ENCODE results near the gene NCAM1.

GRCh38 chr11:113096648-113097047 lies 135.4 kb downstream of the NCAM1 start:
- TF ChIP-seq, protein P1, sequence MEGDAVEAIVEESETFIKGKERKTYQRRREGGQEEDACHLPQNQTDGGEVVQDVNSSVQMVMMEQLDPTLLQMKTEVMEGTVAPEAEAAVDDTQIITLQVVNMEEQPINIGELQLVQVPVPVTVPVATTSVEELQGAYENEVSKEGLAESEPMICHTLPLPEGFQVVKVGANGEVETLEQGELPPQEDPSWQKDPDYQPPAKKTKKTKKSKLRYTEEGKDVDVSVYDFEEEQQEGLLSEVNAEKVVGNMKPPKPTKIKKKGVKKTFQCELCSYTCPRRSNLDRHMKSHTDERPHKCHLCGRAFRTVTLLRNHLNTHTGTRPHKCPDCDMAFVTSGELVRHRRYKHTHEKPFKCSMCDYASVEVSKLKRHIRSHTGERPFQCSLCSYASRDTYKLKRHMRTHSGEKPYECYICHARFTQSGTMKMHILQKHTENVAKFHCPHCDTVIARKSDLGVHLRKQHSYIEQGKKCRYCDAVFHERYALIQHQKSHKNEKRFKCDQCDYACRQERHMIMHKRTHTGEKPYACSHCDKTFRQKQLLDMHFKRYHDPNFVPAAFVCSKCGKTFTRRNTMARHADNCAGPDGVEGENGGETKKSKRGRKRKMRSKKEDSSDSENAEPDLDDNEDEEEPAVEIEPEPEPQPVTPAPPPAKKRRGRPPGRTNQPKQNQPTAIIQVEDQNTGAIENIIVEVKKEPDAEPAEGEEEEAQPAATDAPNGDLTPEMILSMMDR (optimal IDR thresholded peaks at IDR 0.05 in 1 of 3, IDR thresholded peaks at IDR 0.05 in 1 of 3, conservative IDR thresholded peaks at IDR 0.05 in 1 of 3; ENCODE audit: extremely low read depth in 1 of 3, insufficient read depth in 2 of 3, low read length in 3 of 3): no peak
- no peak for TF ChIP-seq EZH2 (IDR thresholded peaks at IDR 0.05; ENCODE audit: low read length)
